GM23338 (cell line): ENCODE measurements around the gene UBAC1. TPM values are rescaled to one million over a fixed set of nuclear protein-coding genes. Genes with fewer than 3 reads are reported as not detected.

Experiments
- ATAC-seq: fragments of 200-7000 bp; cut with Tn5 transposase; 3 replicates; pipeline ENCODE4 v1.9.1; 2020
- DNase-seq: peaks from one replicate; pipeline ENCODE4 v3.0.0-alpha.2; 2015; ENCODE audit warnings: low spot score
- H2AFZ ChIP-seq: fragments of 200-600 bp; sonication (generic); 2 replicates; pipeline ENCODE4 v1.8.0; 2016; ENCODE audit warnings: antibody characterized with exemption, mild to moderate bottlenecking, moderate library complexity
- H3F3A ChIP-seq: fragments of 200-600 bp; sonication (generic); replicated peaks from 2 replicates; pipeline ENCODE4 v1.8.0; 2017; ENCODE audit warnings: antibody characterized with exemption, mixed run types, low read depth
- H3K27ac ChIP-seq: fragments of 200-600 bp; sonication (generic); 2 replicates; pipeline ENCODE4 v1.6.1; 2016; ENCODE audit warnings: low read depth
- H3K27me3 ChIP-seq: fragments of 200-600 bp; sonication (generic); 2 replicates; pipeline ENCODE4 v1.8.0; 2016; ENCODE audit warnings: mild to moderate bottlenecking, mixed run types, moderate library complexity; ENCODE audit not compliant: insufficient read depth
- H3K36me3 ChIP-seq: fragments of 200-600 bp; sonication (generic); 2 replicates; pipeline ENCODE4 v1.8.0; 2016; ENCODE audit warnings: mild to moderate bottlenecking; ENCODE audit not compliant: insufficient read depth
- H3K4me1 ChIP-seq: fragments of 200-600 bp; sonication (generic); 2 replicates; pipeline ENCODE4 v1.8.0; 2016; ENCODE audit warnings: mild to moderate bottlenecking, moderate library complexity; ENCODE audit not compliant: insufficient read depth
- H3K4me2 ChIP-seq: fragments of 200-600 bp; sonication (generic); 2 replicates; pipeline ENCODE4 v1.7.1; 2017; ENCODE audit warnings: mixed run types
- H3K4me3 ChIP-seq: fragments of 200-600 bp; sonication (generic); 2 replicates; pipeline ENCODE4 v1.6.1; 2016; ENCODE audit warnings: mixed run types
- H3K79me2 ChIP-seq: fragments of 200-600 bp; sonication (generic); replicated peaks from 2 replicates; pipeline ENCODE4 v1.8.0; 2017; ENCODE audit warnings: mild to moderate bottlenecking; ENCODE audit not compliant: insufficient read depth
- H3K9me2 ChIP-seq: fragments of 200-600 bp; sonication (generic); 2 replicates; pipeline ENCODE4 v1.8.0; 2017; ENCODE audit not compliant: insufficient read depth
- H4K20me1 ChIP-seq: fragments of 200-600 bp; sonication (generic); replicated peaks from 2 replicates; pipeline ENCODE4 v1.8.0; 2017; ENCODE audit warnings: mild to moderate bottlenecking; ENCODE audit not compliant: insufficient read depth
- H3K27ac Mint-ChIP-seq: 2 replicates; pipeline ENCODE4 v1.8.0; 2020; ENCODE audit warnings: inconsistent platforms, mild to moderate bottlenecking, moderate library complexity, mixed read lengths
- H3K27me3 Mint-ChIP-seq: 3 replicates; pipeline ENCODE4 v1.8.0; 2022; ENCODE audit warnings: low read depth, mild to moderate bottlenecking, moderate library complexity, mixed read lengths, inconsistent platforms; ENCODE audit not compliant: insufficient read depth, poor library complexity
- H3K36me3 Mint-ChIP-seq: 3 replicates; pipeline ENCODE4 v1.8.0; 2021; ENCODE audit warnings: low read depth, mild to moderate bottlenecking, inconsistent platforms, moderate library complexity, mixed read lengths
- H3K4me1 Mint-ChIP-seq: 3 replicates; pipeline ENCODE4 v1.8.0; 2020; ENCODE audit warnings: mild to moderate bottlenecking, inconsistent platforms, mixed read lengths
- H3K4me3 Mint-ChIP-seq: 3 replicates; pipeline ENCODE4 v1.8.0; 2021; ENCODE audit warnings: moderate library complexity, mild to moderate bottlenecking, inconsistent platforms, mixed read lengths
- H3K9me3 Mint-ChIP-seq: 3 replicates; pipeline ENCODE4 v1.8.0; 2020; ENCODE audit warnings: moderate library complexity, mild to moderate bottlenecking, inconsistent platforms, mixed read lengths
- CREB1 ChIP-seq: fragments of 250-450 bp; sonication (Bioruptor Pico); IDR thresholded peaks from 2 replicates; pipeline ENCODE4 v1.5.0; 2020; ENCODE audit warnings: low read depth, mild to moderate bottlenecking, moderate library complexity
- EZH2phosphoT487 ChIP-seq: fragments of 200-600 bp; sonication (generic); IDR thresholded peaks from one replicate; pipeline ENCODE4 v1.8.1; 2018; ENCODE audit warnings: antibody characterized with exemption; ENCODE audit not compliant: unreplicated experiment
- JUNB ChIP-seq: IDR thresholded peaks from one replicate; pipeline ENCODE4 v1.6.1; 2016; ENCODE audit warnings: antibody characterized with exemption; ENCODE audit not compliant: unreplicated experiment
- POLR2AphosphoS5 ChIP-seq: IDR thresholded peaks from 2 replicates; pipeline ENCODE4 v1.6.1; 2016; ENCODE audit warnings: antibody characterized with exemption, low read depth
- ZNF331 ChIP-seq: fragments of 250-450 bp; sonication (Bioruptor Pico); IDR thresholded peaks from 2 replicates; pipeline ENCODE4 v1.5.0; 2020; ENCODE audit warnings: low read depth, mild to moderate bottlenecking, moderate library complexity
- polyA plus RNA-seq: library from polyadenylated mRNA; unstranded; fragments of >200 nt; fragmentation: Nextera tagmentation; extraction: Ambion mirVana; gene quantifications from 2 replicates; pipeline ENCODE4 v1.2.1, GENCODE V29; 2016
- total RNA-seq: library from RNA; depleted of rRNA; stranded (reverse); fragments of >200 nt; shearing (Covaris generic); gene quantifications from 2 replicates; pipeline ENCODE4 v1.2.3, GENCODE V29; 2014
- TF ChIP-seq, protein P1 (sequence below): fragments of 250-450 bp; sonication (Bioruptor Pico); IDR thresholded peaks from 2 replicates; pipeline ENCODE4 v1.5.0; 2020; ENCODE audit warnings: mild to moderate bottlenecking, moderate library complexity
- TF ChIP-seq, protein P2 (sequence below): IDR thresholded peaks from 2 replicates; pipeline ENCODE4 v1.6.1; 2016; ENCODE audit warnings: antibody characterized with exemption

UBAC1 gene
- total and polyA plus RNA-seq, 2 experiments from 2014 or later = 63.2 to 86.6 TPM

GRCh38 chr9:135923508-135923907 is 37.7 kb downstream of the UBAC1 start (continued):
- TF ChIP-seq, protein P1, sequence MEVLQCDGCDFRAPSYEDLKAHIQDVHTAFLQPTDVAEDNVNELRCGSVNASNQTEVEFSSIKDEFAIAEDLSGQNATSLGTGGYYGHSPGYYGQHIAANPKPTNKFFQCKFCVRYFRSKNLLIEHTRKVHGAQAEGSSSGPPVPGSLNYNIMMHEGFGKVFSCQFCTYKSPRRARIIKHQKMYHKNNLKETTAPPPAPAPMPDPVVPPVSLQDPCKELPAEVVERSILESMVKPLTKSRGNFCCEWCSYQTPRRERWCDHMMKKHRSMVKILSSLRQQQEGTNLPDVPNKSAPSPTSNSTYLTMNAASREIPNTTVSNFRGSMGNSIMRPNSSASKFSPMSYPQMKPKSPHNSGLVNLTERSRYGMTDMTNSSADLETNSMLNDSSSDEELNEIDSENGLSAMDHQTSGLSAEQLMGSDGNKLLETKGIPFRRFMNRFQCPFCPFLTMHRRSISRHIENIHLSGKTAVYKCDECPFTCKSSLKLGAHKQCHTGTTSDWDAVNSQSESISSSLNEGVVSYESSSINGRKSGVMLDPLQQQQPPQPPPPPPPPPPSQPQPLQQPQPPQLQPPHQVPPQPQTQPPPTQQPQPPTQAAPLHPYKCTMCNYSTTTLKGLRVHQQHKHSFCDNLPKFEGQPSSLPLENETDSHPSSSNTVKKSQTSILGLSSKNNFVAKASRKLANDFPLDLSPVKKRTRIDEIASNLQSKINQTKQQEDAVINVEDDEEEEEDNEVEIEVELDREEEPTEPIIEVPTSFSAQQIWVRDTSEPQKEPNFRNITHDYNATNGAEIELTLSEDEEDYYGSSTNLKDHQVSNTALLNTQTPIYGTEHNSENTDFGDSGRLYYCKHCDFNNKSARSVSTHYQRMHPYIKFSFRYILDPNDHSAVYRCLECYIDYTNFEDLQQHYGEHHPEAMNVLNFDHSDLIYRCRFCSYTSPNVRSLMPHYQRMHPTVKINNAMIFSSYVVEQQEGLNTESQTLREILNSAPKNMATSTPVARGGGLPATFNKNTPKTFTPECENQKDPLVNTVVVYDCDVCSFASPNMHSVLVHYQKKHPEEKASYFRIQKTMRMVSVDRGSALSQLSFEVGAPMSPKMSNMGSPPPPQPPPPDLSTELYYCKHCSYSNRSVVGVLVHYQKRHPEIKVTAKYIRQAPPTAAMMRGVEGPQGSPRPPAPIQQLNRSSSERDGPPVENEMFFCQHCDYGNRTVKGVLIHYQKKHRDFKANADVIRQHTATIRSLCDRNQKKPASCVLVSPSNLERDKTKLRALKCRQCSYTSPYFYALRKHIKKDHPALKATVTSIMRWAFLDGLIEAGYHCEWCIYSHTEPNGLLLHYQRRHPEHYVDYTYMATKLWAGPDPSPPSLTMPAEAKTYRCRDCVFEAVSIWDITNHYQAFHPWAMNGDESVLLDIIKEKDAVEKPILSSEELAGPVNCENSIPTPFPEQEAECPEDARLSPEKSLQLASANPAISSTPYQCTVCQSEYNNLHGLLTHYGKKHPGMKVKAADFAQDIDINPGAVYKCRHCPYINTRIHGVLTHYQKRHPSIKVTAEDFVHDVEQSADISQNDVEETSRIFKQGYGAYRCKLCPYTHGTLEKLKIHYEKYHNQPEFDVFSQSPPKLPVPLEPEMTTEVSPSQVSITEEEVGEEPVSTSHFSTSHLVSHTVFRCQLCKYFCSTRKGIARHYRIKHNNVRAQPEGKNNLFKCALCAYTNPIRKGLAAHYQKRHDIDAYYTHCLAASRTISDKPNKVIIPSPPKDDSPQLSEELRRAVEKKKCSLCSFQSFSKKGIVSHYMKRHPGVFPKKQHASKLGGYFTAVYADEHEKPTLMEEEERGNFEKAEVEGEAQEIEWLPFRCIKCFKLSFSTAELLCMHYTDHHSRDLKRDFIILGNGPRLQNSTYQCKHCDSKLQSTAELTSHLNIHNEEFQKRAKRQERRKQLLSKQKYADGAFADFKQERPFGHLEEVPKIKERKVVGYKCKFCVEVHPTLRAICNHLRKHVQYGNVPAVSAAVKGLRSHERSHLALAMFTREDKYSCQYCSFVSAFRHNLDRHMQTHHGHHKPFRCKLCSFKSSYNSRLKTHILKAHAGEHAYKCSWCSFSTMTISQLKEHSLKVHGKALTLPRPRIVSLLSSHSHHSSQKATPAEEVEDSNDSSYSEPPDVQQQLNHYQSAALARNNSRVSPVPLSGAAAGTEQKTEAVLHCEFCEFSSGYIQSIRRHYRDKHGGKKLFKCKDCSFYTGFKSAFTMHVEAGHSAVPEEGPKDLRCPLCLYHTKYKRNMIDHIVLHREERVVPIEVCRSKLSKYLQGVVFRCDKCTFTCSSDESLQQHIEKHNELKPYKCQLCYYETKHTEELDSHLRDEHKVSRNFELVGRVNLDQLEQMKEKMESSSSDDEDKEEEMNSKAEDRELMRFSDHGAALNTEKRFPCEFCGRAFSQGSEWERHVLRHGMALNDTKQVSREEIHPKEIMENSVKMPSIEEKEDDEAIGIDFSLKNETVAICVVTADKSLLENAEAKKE (CRISPR knock-in tag) = no peak
- TF ChIP-seq CREB1 (CRISPR knock-in tag) (no peak), JUNB (no peak), EZH2phosphoT487 (no peak), POLR2AphosphoS5 (no peak)
- TF ChIP-seq, protein P2, sequence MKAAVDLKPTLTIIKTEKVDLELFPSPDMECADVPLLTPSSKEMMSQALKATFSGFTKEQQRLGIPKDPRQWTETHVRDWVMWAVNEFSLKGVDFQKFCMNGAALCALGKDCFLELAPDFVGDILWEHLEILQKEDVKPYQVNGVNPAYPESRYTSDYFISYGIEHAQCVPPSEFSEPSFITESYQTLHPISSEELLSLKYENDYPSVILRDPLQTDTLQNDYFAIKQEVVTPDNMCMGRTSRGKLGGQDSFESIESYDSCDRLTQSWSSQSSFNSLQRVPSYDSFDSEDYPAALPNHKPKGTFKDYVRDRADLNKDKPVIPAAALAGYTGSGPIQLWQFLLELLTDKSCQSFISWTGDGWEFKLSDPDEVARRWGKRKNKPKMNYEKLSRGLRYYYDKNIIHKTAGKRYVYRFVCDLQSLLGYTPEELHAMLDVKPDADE = no peak

DNA sequence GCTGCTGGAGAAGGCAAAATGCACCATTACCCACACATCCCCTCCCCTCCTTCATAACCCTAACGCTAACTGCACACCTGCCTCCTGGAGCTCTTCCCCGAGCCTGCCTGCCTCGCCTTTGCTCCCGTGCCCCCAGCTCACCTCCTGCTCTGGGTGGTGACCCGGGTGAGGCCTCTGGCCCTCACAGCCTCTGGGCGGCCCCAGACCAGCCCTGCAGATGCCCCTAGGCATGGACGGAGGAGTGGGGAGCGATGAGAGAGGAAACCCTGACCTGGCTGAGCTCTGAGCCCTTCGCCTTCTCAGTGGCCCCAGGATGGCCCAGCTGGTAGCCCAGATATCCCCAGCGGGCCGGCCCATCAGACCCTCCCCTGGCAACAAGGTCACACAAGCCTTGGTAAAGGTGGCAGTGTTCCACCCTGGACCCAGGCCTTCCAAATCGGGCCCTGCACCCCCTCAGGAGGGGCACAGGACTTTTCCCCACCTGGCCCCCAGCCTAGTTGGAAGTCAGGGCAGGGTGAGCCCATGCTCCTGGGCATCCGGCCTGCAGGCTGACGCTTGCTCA is 39.3 kb downstream of the UBAC1 start:
- Histone ChIP-seq H3K27ac (no peak overlapping the region), H3K4me1 (no peaks in the 10 kb centered on the region), H3K79me2 (no peaks in the 10 kb centered on the region), H2AFZ (no peak overlapping the region), H3K36me3 (peaks cover 6% of the 10 kb centered on the region), H3F3A (0 out of 2 replicates have a peak, but pooled peaks cover 2% of the 10 kb centered on the region), H3K27me3 (0 out of 2 replicates have a peak, but pooled peaks cover 3% of the 10 kb centered on the region), H3K4me3 (no peak overlapping the region), H3K9me2 (no peaks in the 10 kb centered on the region), H4K20me1 (no peaks in the 10 kb centered on the region), H3K4me2 (no peak overlapping the region)
- Mint-ChIP-seq H3K9me3 (peaks cover 34% of the 10 kb centered on the region), H3K27ac (no peak overlapping the region), H3K27me3 (peaks cover 22% of the 10 kb centered on the region), H3K4me3 (no peak overlapping the region), H3K36me3 (peaks cover 39% of the 10 kb centered on the region), H3K4me1 (peaks cover 5% of the 10 kb centered on the region; the same call in 1 of the 3 replicates)
- DNase-seq = no peak
- TF ChIP-seq JUNB (no peak), ZNF331 (CRISPR knock-in tag) (no peak), CREB1 (CRISPR knock-in tag) (no peak), POLR2AphosphoS5 (no peak), EZH2phosphoT487 (no peak)
- no peak for ATAC-seq
